ENCODE data around the gene CTCF.

Gene CTCF

GRCh38 chr16:67551091-67551490, 11.2 kb upstream of the CTCF start:
- no peak for DNase-seq

GRCh38 chr16:67551972-67552371, 10.4 kb upstream of the CTCF start:
- no peak for DNase-seq

GRCh38 chr16:67552476-67552875, 9.8 kb upstream of the CTCF start:
- no peak for DNase-seq

GRCh38 chr16:67555795-67556212, 6.5 kb upstream of the CTCF start:
- DNase-seq, result no peak

GRCh38 chr16:67558859-67559258, 3.5 kb upstream of the CTCF start:
- no peak for DNase-seq

- DNase-seq, result no peak
Observed at GRCh38 chr16:67560827-67561342, 1.4 kb upstream of the CTCF start.

GRCh38 chr16:67561501-67561823, 864 bp upstream of the CTCF start:
- DNase-seq, result no peak

- DNase-seq, result peak; percentile 98
Observed at GRCh38 chr16:67561824-67562525, 351 bp upstream of the CTCF start.

- peak; percentile 59 for DNase-seq
Observed at GRCh38 chr16:67562918-67563707, 787 bp downstream of the CTCF start.

GRCh38 chr16:67563708-67564468, 1.6 kb downstream of the CTCF start:
- peak; percentile 58 for DNase-seq

GRCh38 chr16:67565470-67566100, 3.3 kb downstream of the CTCF start:
- DNase-seq, result no peak

GRCh38 chr16:67571464-67571863, 9.1 kb downstream of the CTCF start:
- no peak for DNase-seq

GRCh38 chr16:67571981-67572431, 9.7 kb downstream of the CTCF start:
- no peak for DNase-seq

GRCh38 chr16:67579686-67580085, 17.4 kb downstream of the CTCF start:
- no peak for DNase-seq

- no peak for DNase-seq
Observed at GRCh38 chr16:67580202-67580601, 17.9 kb downstream of the CTCF start.

- DNase-seq, result no peak
Observed at GRCh38 chr16:67593288-67593687, 31.0 kb downstream of the CTCF start.

GRCh38 chr16:67593701-67594100, 31.4 kb downstream of the CTCF start:
- DNase-seq, result no peak

GRCh38 chr16:67594256-67594915, 32.1 kb downstream of the CTCF start:
- DNase-seq, result no peak

- no peak for DNase-seq
Observed at GRCh38 chr16:67594956-67595355, 32.6 kb downstream of the CTCF start.

GRCh38 chr16:67598527-67598926, 36.2 kb downstream of the CTCF start:
- DNase-seq, result no peak

- no peak for DNase-seq
Observed at GRCh38 chr16:67605641-67606040, 43.3 kb downstream of the CTCF start.

GRCh38 chr16:67606632-67607031, 44.3 kb downstream of the CTCF start:
- DNase-seq, result no peak
